WI38 (cell line): Measurements from ENCODE around the gene HDC.

ENCODE experiments used
- H3K4me3 ChIP-seq: 2 replicates; pipeline ENCODE4 v1.5.1; 2011; ENCODE audit warnings: low read depth, mild to moderate bottlenecking, control low read depth, low read length
- TF ChIP-seq, protein P1 (sequence below): IDR thresholded peaks from 2 replicates; pipeline ENCODE4 v1.5.1; 2012; ENCODE audit warnings: low read depth, mild to moderate bottlenecking, control low read depth, low read length

Gene HDC

DNA sequence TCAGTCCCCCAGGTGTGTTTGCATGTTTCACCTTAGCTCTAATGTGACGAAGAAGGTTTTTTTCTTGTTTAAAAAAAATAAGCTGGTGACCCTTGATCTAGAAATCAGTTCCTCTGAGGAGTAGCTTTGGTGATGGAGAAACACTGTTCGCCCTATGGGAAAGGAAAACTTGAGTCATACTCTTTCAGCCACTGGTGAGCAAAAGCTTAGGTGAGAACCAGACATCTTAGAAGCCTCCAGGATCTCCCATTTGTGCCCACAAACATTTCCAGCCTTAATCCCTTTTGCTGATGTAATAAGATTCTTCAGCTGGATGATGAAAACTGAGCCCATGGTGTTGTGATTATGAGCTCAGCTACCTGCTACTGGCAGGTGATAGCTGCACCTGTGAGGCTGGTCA, 45.7 kb downstream of the HDC start:
- no peak overlapping the region for H3K4me3 ChIP-seq
- TF ChIP-seq, protein P1, sequence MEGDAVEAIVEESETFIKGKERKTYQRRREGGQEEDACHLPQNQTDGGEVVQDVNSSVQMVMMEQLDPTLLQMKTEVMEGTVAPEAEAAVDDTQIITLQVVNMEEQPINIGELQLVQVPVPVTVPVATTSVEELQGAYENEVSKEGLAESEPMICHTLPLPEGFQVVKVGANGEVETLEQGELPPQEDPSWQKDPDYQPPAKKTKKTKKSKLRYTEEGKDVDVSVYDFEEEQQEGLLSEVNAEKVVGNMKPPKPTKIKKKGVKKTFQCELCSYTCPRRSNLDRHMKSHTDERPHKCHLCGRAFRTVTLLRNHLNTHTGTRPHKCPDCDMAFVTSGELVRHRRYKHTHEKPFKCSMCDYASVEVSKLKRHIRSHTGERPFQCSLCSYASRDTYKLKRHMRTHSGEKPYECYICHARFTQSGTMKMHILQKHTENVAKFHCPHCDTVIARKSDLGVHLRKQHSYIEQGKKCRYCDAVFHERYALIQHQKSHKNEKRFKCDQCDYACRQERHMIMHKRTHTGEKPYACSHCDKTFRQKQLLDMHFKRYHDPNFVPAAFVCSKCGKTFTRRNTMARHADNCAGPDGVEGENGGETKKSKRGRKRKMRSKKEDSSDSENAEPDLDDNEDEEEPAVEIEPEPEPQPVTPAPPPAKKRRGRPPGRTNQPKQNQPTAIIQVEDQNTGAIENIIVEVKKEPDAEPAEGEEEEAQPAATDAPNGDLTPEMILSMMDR, result no peak

DNA sequence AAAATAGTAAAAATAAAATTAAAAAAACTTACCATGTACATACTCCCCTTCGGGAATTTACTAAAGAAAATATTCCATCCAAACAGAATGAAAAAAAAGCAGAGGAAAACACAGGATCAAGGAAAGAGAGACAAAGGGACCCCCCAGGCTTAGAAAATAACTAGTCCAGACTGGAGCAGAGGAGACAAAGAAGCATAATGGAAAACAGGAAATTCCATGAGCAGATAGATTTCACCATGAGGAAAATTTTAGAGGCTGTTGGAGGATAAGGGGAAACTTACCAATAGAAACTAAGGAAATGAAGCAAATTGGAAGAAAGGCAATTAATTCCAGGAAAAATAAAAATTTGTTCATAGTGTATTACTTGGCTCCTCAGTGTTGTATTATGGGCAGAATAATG, 46.8 kb downstream of the HDC start:
- H3K4me3 ChIP-seq, result no peak overlapping the region
- TF ChIP-seq, protein P1, result no peak

DNA sequence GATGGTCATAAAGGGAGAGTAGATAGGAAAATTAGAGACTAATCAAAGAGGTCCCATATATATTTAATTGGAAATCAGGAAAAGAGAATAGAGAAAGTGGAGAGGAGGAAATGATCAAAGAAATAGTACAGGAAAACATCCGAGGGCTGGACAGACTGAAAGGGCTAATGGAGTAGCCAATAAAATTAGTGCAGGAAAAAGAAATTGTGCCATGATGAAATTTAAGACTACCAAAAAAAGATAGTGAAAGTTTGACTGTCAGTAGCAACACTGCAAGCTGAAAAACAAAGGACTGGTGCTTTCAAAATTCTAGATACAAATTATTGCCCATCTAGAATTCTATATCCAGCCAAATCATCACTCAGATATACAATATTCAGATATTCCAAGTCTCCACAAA, 47.2 kb downstream of the HDC start:
- TF ChIP-seq, protein P1, result no peak
- no peak overlapping the region for H3K4me3 ChIP-seq

DNA sequence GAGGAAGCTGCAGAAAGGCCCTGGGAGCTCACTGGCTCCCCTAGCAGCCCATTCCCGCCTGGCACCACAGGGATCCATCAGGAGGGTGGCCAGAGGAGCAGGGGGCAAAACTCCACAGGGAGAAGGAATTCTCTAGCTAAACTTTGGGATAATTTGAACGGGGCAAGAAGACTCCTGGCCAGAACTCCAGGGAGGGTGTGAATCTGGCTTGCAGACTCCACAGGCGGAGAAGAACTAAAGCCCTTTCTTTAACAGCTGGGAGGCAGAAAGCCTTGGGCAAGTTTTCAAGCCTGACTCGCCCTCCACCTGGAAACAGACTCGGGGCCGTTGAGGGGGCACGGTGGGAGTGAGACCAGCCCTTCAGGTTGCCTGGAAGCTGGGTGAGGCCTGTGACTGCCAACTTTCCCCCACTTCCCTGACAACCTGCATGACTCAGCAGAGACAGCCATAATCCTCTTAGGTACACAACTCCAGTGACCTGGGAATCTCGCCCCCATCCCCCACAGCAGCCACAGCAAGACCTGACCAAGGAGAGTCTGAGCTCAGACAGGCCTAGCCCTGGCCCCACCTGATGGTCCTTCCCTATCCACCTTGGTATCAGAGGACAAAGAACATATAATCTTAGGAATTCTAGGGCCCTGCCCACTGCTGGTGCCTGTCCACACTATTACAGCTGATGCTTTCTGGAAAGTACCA, 54.9 kb downstream of the HDC start:
- no peak overlapping the region for H3K4me3 ChIP-seq
- TF ChIP-seq, protein P1, result no peak

DNA sequence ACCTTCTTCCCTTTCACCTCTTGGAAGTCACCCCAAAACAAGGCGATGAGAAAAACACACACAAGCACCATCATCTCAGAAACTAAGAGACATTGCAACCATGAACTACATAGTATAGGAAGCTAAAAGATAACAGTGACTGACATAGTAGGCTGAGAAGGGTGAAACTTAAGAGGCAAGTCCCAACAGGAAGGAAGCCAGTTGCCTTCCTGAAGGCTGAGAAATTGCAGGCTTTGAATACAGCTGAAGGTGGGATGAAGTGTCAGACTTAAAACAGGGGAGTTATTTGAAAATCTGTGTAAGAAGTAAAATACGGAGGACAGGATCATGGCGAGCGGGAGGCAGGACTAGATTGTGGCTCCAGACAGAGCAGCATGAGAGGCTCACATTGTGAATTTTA, 55.7 kb downstream of the HDC start:
- no peak overlapping the region for H3K4me3 ChIP-seq
- TF ChIP-seq, protein P1, result no peak

DNA sequence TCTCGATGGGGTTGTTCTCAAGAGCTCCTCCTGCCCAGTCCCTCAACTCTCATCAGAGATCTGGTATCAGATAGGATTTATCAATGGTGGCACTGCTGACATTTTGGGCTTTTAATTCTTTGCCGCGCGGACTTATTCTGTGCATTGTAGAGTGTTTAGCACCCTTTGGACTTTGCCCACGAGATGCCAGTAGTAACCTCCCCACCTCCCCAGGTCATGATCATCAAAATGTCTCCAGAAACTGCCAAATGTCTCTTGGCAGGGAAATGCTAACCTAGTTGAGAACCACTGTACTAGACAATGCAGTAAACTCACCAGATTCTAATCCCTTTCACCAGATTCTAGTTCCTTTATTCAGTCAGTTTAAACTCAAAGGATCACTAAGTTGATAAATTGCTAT, 59.5 kb downstream of the HDC start:
- no peak overlapping the region for H3K4me3 ChIP-seq
- TF ChIP-seq, protein P1, result no peak

DNA sequence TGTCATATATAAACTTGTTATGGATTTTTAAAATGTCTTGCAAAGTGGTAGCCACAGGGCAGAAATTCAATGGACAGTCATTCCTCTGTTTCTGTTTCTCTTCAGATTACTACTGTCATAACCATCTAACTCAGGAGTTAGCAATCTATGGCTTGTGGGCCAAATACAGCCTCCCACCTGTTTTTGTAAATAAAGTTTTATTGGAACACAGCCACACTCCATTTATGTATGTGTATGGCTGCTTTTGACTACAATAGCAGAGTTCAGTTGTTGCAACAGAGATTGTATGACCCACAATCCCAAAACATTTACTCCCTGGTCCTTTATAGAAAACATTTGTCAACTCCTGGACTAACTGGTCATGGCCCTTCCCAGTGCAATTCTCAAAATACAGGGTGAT, 63.5 kb downstream of the HDC start:
- H3K4me3 ChIP-seq, result no peak overlapping the region

More for the DNA sequence above, 63.5 kb downstream of the HDC start:
- TF ChIP-seq, protein P1, result no peak
